ENCODE measurements around the gene PRAC1. TPM values are rescaled to one million over a fixed set of nuclear protein-coding genes. Genes with fewer than 3 reads are reported as not detected.

Gene PRAC1
- not detected for polyA plus RNA-seq (2013)

DNA sequence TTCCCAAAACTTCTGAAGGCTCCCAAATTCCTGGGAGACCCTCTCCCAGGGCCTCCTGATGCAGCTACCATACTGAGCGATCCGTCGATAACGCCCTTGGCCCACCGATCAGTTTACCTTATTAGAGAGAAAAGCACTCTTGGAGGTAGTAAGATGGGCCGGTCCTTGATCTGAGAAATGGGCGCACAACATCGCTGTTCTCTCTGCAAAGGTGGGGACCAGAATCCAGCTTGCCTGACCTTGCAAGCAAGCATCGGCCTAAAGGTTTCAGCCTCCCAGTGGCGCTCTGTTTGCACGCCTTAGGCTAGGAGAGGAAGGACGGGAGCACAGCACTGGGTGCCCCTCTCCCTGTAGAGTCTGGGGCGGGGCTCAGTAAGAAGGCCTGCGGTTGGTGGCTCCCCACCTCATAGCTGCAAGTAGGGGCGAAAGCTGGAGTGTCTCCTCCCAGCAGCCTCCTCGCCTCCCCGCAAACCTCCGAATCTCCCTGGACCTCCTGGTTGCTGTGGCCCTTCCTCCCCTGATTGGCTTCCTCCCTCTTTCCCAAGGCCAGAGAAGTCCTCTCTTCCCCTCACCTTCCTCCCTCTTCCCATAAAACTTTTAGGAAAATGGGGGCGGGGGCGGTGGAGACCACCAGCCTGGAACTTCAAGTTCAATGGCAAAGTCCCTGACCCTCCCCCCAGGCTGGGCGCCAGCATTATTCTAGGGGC is at the start of gene PRAC1:
TSS of gene PRAC1 (minus strand) at position 318 of the 707 bp plus-strand sequence. CDS start at position 192, 126 bp downstream.
- WGBS (ENCODE audit: insufficient coverage) = 11% methylated on average over 16 of the region's 21 CpGs
- no peak within 1 kb of the TSS for H3K27ac ChIP-seq (ENCODE audit: insufficient read depth in 1 of 2, low read depth in 1 of 2, low read length in 2 of 2, poor library complexity in 1 of 2, severe bottlenecking in 2 of 2)
- H3K27me3 ChIP-seq (replicated peaks in 2 of 5; ENCODE audit: control insufficient read depth in 4 of 5, insufficient read depth in 5 of 5, low read length in 4 of 5) = peaks cover 18 to 100% (median 73%) of the 10 kb centered on the region in 5 experiments
- POLR2A ChIA-PET = interaction anchor here (0.5 kb wide), 1 partner anchor 161 kb away, joined by 4 read pairs; no protein-coding TSS in a partner anchor
- peaks cover 0 to 17% (median 4%) of the 10 kb centered on the region in 4 experiments for H3K4me1 ChIP-seq (ENCODE audit: control extremely low read depth in 1 of 4, control insufficient read depth in 4 of 4, insufficient read depth in 4 of 4, low read length in 3 of 4)
- CTCF ChIA-PET = interaction anchor here (0.6 to 11.1 kb wide), 11 partner anchors 11 to 157 kb away, joined by 3 to 130 read pairs (median 5); no protein-coding TSS in a partner anchor
- no peak for DNase-seq
- H3K9me3 ChIP-seq (ENCODE audit: control extremely low read depth in 1 of 5, control insufficient read depth in 4 of 5, insufficient read depth in 2 of 5, low read depth in 1 of 5, low read length in 4 of 5) = peaks cover 0 to 3% (median 0%) of the 10 kb centered on the region in 5 experiments
- no peak within 1 kb of the TSS for H3K4me3 ChIP-seq (ENCODE audit: control insufficient read depth in 1 of 7, extremely low read depth in 1 of 7, insufficient read depth in 4 of 7, low read depth in 2 of 7, low read length in 6 of 7)
- H3K36me3 ChIP-seq (ENCODE audit: control insufficient read depth in 4 of 4, insufficient read depth in 4 of 4, low read length in 3 of 4) = no peaks in the 10 kb centered on the region

DNA sequence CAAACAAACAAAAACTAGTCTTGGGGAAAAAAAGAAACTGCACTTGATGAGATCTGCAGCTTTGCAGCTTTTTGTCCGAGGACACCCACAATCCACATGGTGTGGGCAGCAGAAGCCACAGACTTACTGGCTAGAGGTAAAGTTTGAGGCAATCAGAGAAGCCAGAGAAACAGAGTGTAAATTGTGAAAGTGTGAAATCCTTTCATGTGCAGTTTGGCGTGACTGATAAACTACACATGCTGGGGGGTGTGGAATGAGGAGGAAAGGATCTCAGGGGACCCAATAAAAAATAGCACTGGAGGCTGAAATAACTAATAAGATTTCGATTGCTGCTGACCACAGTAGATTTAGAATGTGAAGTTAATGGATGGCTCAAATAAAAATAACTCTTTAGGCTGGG is 48.6 kb upstream of the PRAC1 start:
- no peak for DNase-seq
- Histone ChIP-seq H3K36me3 (ENCODE audit: control insufficient read depth in 4 of 4, insufficient read depth in 4 of 4, low read length in 3 of 4) (no peaks in the 10 kb centered on the region), H3K9me3 (ENCODE audit: control extremely low read depth in 1 of 5, control insufficient read depth in 4 of 5, insufficient read depth in 2 of 5, low read depth in 1 of 5, low read length in 4 of 5) (peaks cover 0 to 5% (median 0%) of the 10 kb centered on the region in 5 experiments), H3K27ac (ENCODE audit: insufficient read depth in 1 of 2, low read depth in 1 of 2, low read length in 2 of 2, poor library complexity in 1 of 2, severe bottlenecking in 2 of 2) (no peak overlapping the region), H3K27me3 (replicated peaks in 2 of 5; ENCODE audit: control insufficient read depth in 4 of 5, insufficient read depth in 5 of 5, low read length in 4 of 5) (peaks cover 0 to 5% (median 0%) of the 10 kb centered on the region in 5 experiments), H3K4me1 (ENCODE audit: control extremely low read depth in 1 of 4, control insufficient read depth in 4 of 4, insufficient read depth in 4 of 4, low read length in 3 of 4) (peaks cover 0 to 7% (median 0%) of the 10 kb centered on the region in 4 experiments), H3K4me3 (ENCODE audit: control insufficient read depth in 1 of 7, extremely low read depth in 1 of 7, insufficient read depth in 4 of 7, low read depth in 2 of 7, low read length in 6 of 7) (no peak overlapping the region)
- 89% methylated on average over 3 of the region's 3 CpGs for WGBS (ENCODE audit: insufficient coverage)
- CTCF ChIA-PET = interaction anchor here (1.8 kb wide), 1 partner anchor 108 kb away, joined by 6 read pairs; no protein-coding TSS in a partner anchor
- POLR2A ChIA-PET = no interaction called here

DNA sequence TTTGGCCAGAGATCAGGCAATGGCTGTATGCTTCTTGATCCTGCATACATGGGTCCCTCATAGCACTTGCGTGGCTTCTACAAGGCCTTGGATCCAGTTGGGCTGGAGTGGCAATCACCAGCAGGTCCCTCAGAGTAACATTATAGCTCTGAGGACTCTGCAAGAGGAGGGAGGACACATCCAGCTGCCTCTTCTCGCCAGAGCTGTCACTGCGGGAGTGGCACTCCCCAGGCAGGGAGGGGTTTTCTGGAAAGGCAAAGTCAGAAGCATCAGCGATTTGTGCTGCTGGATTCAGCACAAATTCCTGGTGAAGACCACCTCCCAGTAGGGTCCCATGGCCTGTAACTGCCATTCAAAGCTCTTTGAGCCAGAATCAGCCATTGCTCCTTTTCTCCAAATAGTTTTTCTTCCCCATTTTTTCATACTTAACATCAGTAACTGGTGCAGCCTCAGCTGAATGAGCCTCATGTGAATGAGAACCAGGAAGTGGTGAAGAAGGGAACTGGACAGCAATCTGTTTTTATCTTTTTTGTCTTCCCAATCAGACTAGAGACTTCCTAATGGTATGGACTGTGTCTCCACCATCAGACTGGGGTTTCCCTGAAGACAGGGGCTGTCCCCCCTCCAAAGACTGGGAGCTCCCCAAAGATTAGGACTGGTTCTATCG is 46.8 kb upstream of the PRAC1 start:
- peak in 1 of 3 donors; percentile 46 for DNase-seq
- Histone ChIP-seq H3K27ac (ENCODE audit: insufficient read depth in 1 of 2, low read depth in 1 of 2, low read length in 2 of 2, poor library complexity in 1 of 2, severe bottlenecking in 2 of 2) (no peak overlapping the region), H3K36me3 (ENCODE audit: control insufficient read depth in 4 of 4, insufficient read depth in 4 of 4, low read length in 3 of 4) (no peaks in the 10 kb centered on the region), H3K4me1 (ENCODE audit: control extremely low read depth in 1 of 4, control insufficient read depth in 4 of 4, insufficient read depth in 4 of 4, low read length in 3 of 4) (peaks cover 0 to 7% (median 0%) of the 10 kb centered on the region in 4 experiments), H3K9me3 (ENCODE audit: control extremely low read depth in 1 of 5, control insufficient read depth in 4 of 5, insufficient read depth in 2 of 5, low read depth in 1 of 5, low read length in 4 of 5) (no peaks in the 10 kb centered on the region), H3K4me3 (ENCODE audit: control insufficient read depth in 1 of 7, extremely low read depth in 1 of 7, insufficient read depth in 4 of 7, low read depth in 2 of 7, low read length in 6 of 7) (no peak overlapping the region), H3K27me3 (replicated peaks in 2 of 5; ENCODE audit: control insufficient read depth in 4 of 5, insufficient read depth in 5 of 5, low read length in 4 of 5) (peaks cover 0 to 15% (median 4%) of the 10 kb centered on the region in 5 experiments)
- ChIA-PET CTCF (interaction anchor here (0.7 to 3.7 kb wide), 7 partner anchors 10 to 110 kb away, joined by 3 to 12 read pairs (median 7); no protein-coding TSS in a partner anchor), POLR2A (no interaction called here)
- WGBS (ENCODE audit: insufficient coverage) = 88% methylated on average over 2 of the region's 5 CpGs

DNA sequence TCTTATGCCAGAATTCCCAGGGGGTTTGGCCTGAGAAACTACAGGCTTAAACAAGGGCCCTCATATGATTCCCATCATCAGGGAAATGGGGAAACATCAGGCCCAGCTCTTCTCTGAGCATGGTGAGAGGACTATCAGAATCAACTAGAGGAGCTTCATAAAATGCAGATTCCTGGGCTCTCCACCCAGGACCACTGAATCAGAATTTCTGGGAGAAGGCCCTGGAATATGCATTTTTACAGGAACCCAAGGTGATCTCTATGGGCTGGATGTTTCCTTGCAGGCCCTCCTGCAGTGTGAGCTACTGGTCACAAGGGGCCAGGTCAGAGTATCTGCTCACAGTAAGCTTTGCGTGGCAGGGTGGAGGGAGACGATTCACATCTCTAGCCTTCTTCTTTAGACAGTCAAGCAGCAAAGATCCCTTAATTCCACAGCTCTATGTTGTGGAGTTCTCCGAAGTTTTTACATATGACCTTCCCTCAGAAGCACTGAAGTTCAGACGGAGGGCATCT is 45.0 kb upstream of the PRAC1 start:
- POLR2A ChIA-PET = no interaction called here
- Histone ChIP-seq H3K27ac (ENCODE audit: insufficient read depth in 1 of 2, low read depth in 1 of 2, low read length in 2 of 2, poor library complexity in 1 of 2, severe bottlenecking in 2 of 2) (no peak overlapping the region), H3K4me1 (ENCODE audit: control extremely low read depth in 1 of 4, control insufficient read depth in 4 of 4, insufficient read depth in 4 of 4, low read length in 3 of 4) (peaks cover 0 to 7% (median 0%) of the 10 kb centered on the region in 4 experiments), H3K9me3 (ENCODE audit: control extremely low read depth in 1 of 5, control insufficient read depth in 4 of 5, insufficient read depth in 2 of 5, low read depth in 1 of 5, low read length in 4 of 5) (no peaks in the 10 kb centered on the region), H3K27me3 (replicated peaks in 2 of 5; ENCODE audit: control insufficient read depth in 4 of 5, insufficient read depth in 5 of 5, low read length in 4 of 5) (peaks cover 0 to 26% (median 9%) of the 10 kb centered on the region in 5 experiments), H3K4me3 (ENCODE audit: control insufficient read depth in 1 of 7, extremely low read depth in 1 of 7, insufficient read depth in 4 of 7, low read depth in 2 of 7, low read length in 6 of 7) (no peak overlapping the region), H3K36me3 (ENCODE audit: control insufficient read depth in 4 of 4, insufficient read depth in 4 of 4, low read length in 3 of 4) (no peaks in the 10 kb centered on the region)
- CTCF ChIA-PET = interaction anchor here (0.9 to 3.7 kb wide), 7 partner anchors 11 to 50 kb away, joined by 3 to 12 read pairs (median 4); no protein-coding TSS in a partner anchor
- DNase-seq = no peak
- 100% methylated on average over 4 of the region's 4 CpGs for WGBS (ENCODE audit: insufficient coverage)

DNA sequence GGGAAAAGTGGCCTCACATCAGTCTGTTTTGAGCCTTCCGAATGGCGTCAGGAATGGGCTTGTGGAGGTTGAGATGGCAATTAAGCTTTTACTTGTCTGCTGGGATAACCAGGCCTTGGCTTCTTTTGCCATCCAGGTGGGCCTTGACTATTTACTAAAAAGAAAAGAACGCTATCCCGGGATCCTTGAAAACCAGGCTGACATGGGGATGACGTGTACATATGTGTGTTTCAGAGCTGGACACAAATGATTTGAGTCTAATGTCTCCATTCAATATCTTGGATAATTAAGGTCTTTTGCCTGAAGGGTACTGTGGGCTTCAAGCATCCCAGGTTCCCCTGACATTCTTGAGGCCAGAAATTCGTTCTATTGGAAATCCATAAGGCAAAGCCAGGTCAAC is 38.8 kb upstream of the PRAC1 start:
- ChIA-PET CTCF (interaction anchor here (1.4 to 2.9 kb wide), 4 partner anchors 29 to 750 kb away, joined by 3 to 7 read pairs (median 5); no protein-coding TSS in a partner anchor), POLR2A (no interaction called here)
- WGBS (ENCODE audit: insufficient coverage) = 89% methylated on average over 6 of the region's 6 CpGs
- H3K4me3 ChIP-seq (ENCODE audit: control insufficient read depth in 1 of 7, extremely low read depth in 1 of 7, insufficient read depth in 4 of 7, low read depth in 2 of 7, low read length in 6 of 7) = no peak overlapping the region
- no peak for DNase-seq
- no peaks in the 10 kb centered on the region for H3K36me3 ChIP-seq (ENCODE audit: control insufficient read depth in 4 of 4, insufficient read depth in 4 of 4, low read length in 3 of 4)
- no peak overlapping the region for H3K27ac ChIP-seq (ENCODE audit: insufficient read depth in 1 of 2, low read depth in 1 of 2, low read length in 2 of 2, poor library complexity in 1 of 2, severe bottlenecking in 2 of 2)
- peaks cover 4 to 13% (median 11%) of the 10 kb centered on the region in 4 experiments for H3K4me1 ChIP-seq (ENCODE audit: control extremely low read depth in 1 of 4, control insufficient read depth in 4 of 4, insufficient read depth in 4 of 4, low read length in 3 of 4)
- H3K9me3 ChIP-seq (ENCODE audit: control extremely low read depth in 1 of 5, control insufficient read depth in 4 of 5, insufficient read depth in 2 of 5, low read depth in 1 of 5, low read length in 4 of 5) = no peaks in the 10 kb centered on the region
- H3K27me3 ChIP-seq (replicated peaks in 2 of 5; ENCODE audit: control insufficient read depth in 4 of 5, insufficient read depth in 5 of 5, low read length in 4 of 5) = peaks cover 0 to 40% (median 15%) of the 10 kb centered on the region in 5 experiments

DNA sequence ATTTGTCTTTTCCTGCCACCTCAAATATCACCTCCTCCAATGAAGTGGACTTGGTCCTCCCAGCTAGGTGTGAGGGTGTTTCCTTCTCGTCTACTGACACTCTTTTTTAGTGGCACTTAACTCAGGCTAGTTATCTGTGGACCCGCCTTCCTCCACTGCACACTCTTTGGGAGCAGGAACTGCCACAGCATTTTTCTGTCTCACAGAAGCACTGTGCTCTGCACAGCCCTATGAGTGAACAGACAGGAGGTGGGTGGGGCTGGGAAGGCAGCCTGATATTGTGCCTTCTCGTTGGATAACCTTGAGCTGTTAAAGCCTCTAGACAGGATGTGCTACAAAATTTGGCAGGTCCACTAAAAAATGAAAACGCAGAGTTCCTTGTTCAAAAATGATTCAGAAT is 38.1 kb upstream of the PRAC1 start:
- H3K27me3 ChIP-seq (replicated peaks in 2 of 5; ENCODE audit: control insufficient read depth in 4 of 5, insufficient read depth in 5 of 5, low read length in 4 of 5) = peaks cover 3 to 43% (median 17%) of the 10 kb centered on the region in 5 experiments
- POLR2A ChIA-PET = no interaction called here
- WGBS (ENCODE audit: insufficient coverage) = 73% methylated on average over 4 of the region's 4 CpGs

More for the DNA sequence above, 38.1 kb upstream of the PRAC1 start:
- no peak overlapping the region for H3K27ac ChIP-seq (ENCODE audit: insufficient read depth in 1 of 2, low read depth in 1 of 2, low read length in 2 of 2, poor library complexity in 1 of 2, severe bottlenecking in 2 of 2)
- H3K4me1 ChIP-seq (ENCODE audit: control extremely low read depth in 1 of 4, control insufficient read depth in 4 of 4, insufficient read depth in 4 of 4, low read length in 3 of 4) = peaks cover 4 to 13% (median 12%) of the 10 kb centered on the region in 4 experiments
- no peak for DNase-seq
- CTCF ChIA-PET = interaction anchor here (1.4 to 2.9 kb wide), 4 partner anchors 30 to 749 kb away, joined by 3 to 7 read pairs (median 5); no protein-coding TSS in a partner anchor
- no peaks in the 10 kb centered on the region for H3K36me3 ChIP-seq (ENCODE audit: control insufficient read depth in 4 of 4, insufficient read depth in 4 of 4, low read length in 3 of 4)
- no peak overlapping the region for H3K4me3 ChIP-seq (ENCODE audit: control insufficient read depth in 1 of 7, extremely low read depth in 1 of 7, insufficient read depth in 4 of 7, low read depth in 2 of 7, low read length in 6 of 7)
- H3K9me3 ChIP-seq (ENCODE audit: control extremely low read depth in 1 of 5, control insufficient read depth in 4 of 5, insufficient read depth in 2 of 5, low read depth in 1 of 5, low read length in 4 of 5) = no peaks in the 10 kb centered on the region

All from common myeloid progenitor, CD34-positive (primary cell).